Suppressor macrophage (primary cell): ENCODE results near the gene GPR107.
A peak's percentile ranks its signal among the peaks of the same experiment; 100 is the strongest.

Experiments used
- DNase-seq, 4 experiments: peaks; one replicate each; pipeline ENCODE4 v3.0.0-alpha.2; 2020 to 2022

GPR107 gene

DNA sequence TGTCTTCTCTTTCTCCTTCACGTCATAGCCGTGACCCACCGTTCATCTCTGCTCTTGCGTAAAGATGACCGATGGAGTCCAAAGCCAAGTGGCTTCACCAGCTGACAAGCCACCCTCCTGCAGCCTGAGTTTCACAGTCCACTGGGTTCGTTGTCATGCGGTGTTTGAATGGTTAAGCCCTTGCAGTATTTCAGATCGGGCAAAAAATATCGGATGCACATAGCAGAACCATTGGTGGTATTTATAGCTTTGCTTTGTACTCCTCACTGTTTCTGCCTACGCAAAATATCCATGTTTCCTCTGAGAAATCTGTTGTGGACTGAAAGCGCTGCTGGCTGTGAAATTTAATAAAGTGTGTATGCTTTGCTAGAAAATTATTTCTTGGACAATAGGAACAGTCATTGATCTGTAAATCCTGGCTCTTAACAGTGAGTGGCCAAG lies 84.0 kb downstream of the GPR107 start:
- peak; percentile 18 to 27 (median 20) for DNase-seq

DNA sequence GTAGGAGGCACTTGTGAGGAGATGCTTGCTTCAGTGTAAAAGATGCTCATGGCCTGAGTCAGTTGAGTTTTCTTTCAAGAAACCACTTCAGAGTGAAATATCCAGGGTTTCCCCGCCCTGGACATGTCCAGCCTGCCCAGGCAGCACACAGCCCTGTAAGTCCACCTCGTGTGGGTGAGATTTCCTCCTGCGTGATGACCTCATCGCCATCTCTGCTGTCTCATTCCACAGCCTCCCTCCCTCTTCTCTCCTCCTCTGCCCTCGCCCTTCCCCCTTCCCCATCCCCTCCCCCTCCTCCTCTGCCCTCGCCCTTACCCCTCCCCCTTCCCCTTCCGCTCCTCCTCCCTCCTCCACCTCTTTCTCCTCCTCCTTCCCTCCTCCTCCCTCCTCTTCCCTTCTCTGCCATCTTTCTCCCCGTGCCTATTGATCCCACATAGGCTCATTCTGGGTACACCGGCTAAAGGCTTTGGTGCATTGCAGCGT lies 84.5 kb downstream of the GPR107 start:
- peak; percentile 84 to 93 (median 88) for DNase-seq

- peak in 3 of 4 experiments; percentile 15 to 32 (median 25) for DNase-seq
Observed at GRCh38 chr9:130138791-130139190, 85.1 kb downstream of the GPR107 start.

DNA sequence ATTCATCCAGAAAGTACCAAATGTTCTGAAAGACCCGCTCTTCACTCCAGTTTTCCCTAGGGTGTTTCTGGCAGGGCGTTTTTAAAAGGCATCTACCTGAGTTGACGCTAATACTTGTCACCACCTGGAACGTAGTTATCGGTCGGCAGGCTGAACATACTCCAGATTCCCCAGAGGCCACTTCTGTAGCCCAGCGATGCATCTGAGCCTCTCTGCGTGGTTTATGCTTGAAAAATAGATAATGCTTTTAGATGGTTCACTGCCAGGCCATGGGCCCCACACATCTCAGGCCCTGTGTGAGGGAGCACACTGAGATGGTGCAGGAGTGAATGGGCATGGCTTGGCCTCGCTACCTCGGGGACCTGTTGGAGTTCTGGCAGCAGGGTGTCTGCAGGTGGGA lies 85.5 kb downstream of the GPR107 start:
- no peak for DNase-seq

DNA sequence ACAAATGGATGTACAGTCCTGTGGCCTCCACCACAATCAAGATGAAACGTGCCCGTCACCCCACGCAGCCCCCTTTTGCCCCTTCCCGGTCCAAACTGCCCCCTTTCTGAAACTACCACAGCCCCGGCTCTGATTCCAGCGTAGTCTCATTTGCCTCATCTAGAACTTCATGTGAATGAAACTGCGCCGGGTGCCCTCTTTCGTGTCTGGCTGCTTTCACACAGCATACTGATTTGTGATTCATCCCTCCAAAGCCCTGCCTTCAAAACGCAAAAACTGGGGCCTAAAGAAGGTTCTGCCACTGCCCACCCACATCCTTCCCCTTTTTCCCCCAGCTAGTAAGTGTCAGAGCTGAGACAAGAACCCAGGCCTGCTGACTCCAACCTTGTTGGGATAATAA lies 87.0 kb downstream of the GPR107 start:
- DNase-seq: peak; percentile 88 to 95 (median 88)

- DNase-seq: no peak
Observed at GRCh38 chr9:130142056-130142455, 88.3 kb downstream of the GPR107 start.

DNA sequence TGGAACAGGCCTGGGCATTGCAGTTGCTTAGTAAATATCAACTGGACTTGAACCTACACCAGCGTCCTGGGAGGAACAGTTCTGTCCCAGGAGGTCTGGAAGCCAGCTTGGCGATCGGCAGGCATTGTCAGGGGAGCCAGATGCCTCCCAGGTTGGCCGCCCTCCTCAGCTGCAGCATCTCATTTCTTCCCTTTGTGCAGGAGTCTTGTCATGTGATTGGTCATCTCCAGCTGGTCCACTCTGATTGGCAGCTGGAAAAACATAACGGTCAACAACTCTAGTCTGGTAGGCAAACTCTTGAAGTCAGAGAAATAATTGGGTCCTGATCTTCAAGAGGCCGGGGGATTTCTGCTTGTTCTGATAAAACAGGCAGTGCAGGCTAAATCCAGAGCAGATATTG lies 88.9 kb downstream of the GPR107 start:
- DNase-seq: no peak

GRCh38 chr9:130143279-130143893 lies 89.7 kb downstream of the GPR107 start:
- DNase-seq: no peak

- DNase-seq: peak; percentile 54 to 82 (median 70)
Observed at GRCh38 chr9:130143958-130144366, 90.3 kb downstream of the GPR107 start.

GRCh38 chr9:130144703-130145102 lies 91.0 kb downstream of the GPR107 start:
- DNase-seq: no peak

DNA sequence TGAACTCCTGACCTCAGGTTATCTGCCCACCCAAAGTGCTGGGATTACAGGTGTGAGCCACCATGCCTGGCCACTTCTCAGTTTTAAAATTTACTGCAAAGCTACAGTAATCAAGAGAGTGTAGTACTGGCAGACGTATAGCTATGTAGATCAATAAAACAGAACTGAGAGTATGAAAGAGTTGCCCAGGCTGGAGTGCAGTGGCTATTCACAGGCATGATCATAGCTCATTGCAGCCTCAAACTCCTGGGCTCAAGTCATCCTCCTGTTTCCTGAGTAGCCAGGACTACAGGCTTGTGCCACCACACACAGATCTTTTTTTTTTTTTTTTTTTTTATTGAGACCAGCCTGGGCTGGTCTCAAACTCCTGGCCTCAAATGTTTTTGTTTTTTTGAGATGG lies 92.0 kb downstream of the GPR107 start:
- no peak for DNase-seq

DNA sequence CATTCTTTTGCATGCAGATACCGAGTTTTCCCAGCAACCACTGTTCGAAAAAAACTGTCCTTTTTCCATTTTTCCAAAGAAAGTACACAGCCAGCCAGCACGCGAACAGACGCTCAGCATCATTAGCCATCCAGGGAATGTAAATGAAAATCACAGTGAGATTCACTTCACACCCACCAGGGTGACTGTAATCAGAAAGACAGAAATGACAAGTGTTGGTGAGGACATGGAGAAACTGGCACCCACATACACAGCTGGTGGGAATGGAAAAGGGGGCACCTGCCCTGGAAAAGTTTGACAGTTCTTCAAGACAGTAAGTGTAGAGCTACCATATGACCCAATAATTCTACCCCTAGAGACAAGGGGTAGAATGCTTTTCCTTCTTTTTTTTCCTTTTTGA lies 93.5 kb downstream of the GPR107 start:
- no peak for DNase-seq

- no peak for DNase-seq
Observed at GRCh38 chr9:130147910-130148309, 94.2 kb downstream of the GPR107 start.

GRCh38 chr9:130149031-130149430 lies 95.3 kb downstream of the GPR107 start:
- no peak for DNase-seq

- DNase-seq: no peak
Observed at GRCh38 chr9:130149654-130150286, 96.1 kb downstream of the GPR107 start.

- DNase-seq: no peak
Observed at GRCh38 chr9:130150779-130151382, 97.2 kb downstream of the GPR107 start.

DNA sequence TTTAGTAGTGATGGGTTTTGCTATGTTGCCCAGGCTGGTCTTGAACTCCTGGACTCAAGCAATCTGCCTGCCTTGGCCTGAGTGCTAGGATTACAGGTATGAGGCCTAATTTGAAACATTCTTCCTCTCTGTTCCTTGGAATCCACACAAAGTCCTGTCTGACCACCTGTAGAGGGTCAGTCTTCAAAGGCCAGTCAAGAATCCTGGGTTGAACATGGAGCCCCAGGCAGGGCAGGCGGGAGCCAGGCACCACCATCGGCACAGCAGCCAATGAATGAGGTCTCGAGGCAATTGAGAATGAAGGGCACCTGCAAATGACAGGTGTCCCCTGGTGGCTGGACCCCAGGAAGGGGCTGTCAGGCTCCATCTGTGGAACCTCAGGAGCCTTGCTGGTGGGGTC lies 101.1 kb downstream of the GPR107 start:
- no peak for DNase-seq

GRCh38 chr9:130155647-130156046 lies 101.9 kb downstream of the GPR107 start:
- DNase-seq: no peak

GRCh38 chr9:130156672-130157071 lies 103.0 kb downstream of the GPR107 start:
- DNase-seq: no peak

GRCh38 chr9:130157079-130157478 lies 103.4 kb downstream of the GPR107 start:
- DNase-seq: no peak

GRCh38 chr9:130158001-130158400 lies 104.3 kb downstream of the GPR107 start:
- peak; percentile 49 to 76 (median 70) for DNase-seq

GRCh38 chr9:130159057-130159456 lies 105.4 kb downstream of the GPR107 start:
- no peak for DNase-seq

DNA sequence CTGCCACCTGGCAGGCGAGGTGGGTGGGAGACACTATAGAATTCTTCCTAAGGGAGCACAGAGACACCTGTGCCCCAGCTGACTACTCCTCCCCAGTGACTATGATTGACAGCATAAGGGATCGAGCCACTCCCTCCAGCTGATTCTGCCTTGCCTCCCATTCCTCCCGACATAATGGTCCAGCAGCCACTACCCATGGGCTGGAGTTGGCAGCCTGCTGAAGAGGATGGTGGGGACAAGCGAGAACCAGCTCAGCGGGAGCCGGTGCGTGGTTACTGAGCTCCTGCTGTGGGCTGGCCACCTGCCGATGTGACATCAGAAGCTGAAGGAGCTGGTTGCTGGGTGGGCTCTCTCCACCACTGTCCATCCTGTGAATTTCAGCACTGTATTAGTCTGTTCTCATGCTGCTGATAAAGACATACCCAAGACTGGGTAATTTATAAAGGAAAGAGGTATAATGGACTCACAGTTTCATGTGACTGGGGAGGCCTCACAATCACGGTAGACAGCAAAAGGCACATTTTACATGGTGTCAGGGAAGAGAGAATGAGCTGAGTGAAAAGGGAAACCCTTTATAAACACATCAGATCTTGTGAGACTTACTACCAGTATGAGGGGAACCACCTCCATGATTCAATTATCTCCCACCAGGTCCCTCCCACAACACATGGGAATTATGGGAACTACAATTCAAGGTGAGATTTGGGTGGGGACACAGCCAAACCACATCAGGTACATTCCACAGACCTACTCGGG lies 106.4 kb downstream of the GPR107 start:
- DNase-seq: no peak
